Type B pancreatic cell (in vitro differentiated cells): ENCODE measurements around the gene GCNA. TPM values are rescaled to one million over a fixed set of nuclear protein-coding genes. Genes with fewer than 3 reads are reported as not detected.
"Not testable (repeated sequence)": the region's sequence is repeated elsewhere in the genome, so short reads cannot be mapped to it uniquely, and the experiment has no call there.

Experiments used
- DNase-seq: peaks from one replicate; pipeline ENCODE4 v3.0.0; 2021; ENCODE audit warnings: mixed read lengths; ENCODE audit not compliant: unreplicated experiment; ENCODE audit errors: extremely low spot score
- H3K27ac Mint-ChIP-seq: 2 replicates; pipeline ENCODE4 v1.8.0; 2021; ENCODE audit warnings: mild to moderate bottlenecking, mixed read lengths
- H3K27me3 Mint-ChIP-seq: 2 replicates; pipeline ENCODE4 v1.8.0; 2021; ENCODE audit warnings: mixed read lengths
- H3K36me3 Mint-ChIP-seq: 2 replicates; pipeline ENCODE4 v1.8.0; 2021; ENCODE audit warnings: mixed read lengths
- H3K4me1 Mint-ChIP-seq: one replicate; pipeline ENCODE4 v1.8.0; 2021; ENCODE audit warnings: mixed read lengths; ENCODE audit not compliant: unreplicated experiment
- H3K4me3 Mint-ChIP-seq: 2 replicates; pipeline ENCODE4 v1.8.0; 2021; ENCODE audit warnings: mild to moderate bottlenecking, mixed read lengths
- H3K9me3 Mint-ChIP-seq: 2 replicates; pipeline ENCODE4 v1.8.0; 2021; ENCODE audit warnings: mixed read lengths
- CTCF ChIP-seq: fragments of 200-600 bp; sonication (generic); conservative IDR thresholded peaks from 2 replicates; pipeline ENCODE4 v1.5.0; 2021; ENCODE audit warnings: antibody characterized with exemption, mild to moderate bottlenecking
- total RNA-seq: library from RNA; stranded (reverse); gene quantifications from 2 replicates; pipeline ENCODE4 v1.2.1, GENCODE V29; 2021; ENCODE audit warnings: low replicate concordance

GCNA gene
- total RNA-seq, 1 donor from 2014 or later = 2.1 TPM

GRCh38 chrX:71604141-71604540, 25.9 kb downstream of the GCNA start:
- H3K27ac Mint-ChIP-seq = no peak overlapping the region
- DNase-seq = no peak
- H3K4me3 Mint-ChIP-seq = no peak overlapping the region
- H3K36me3 Mint-ChIP-seq = peaks cover 21% of the 10 kb centered on the region
- H3K4me1 Mint-ChIP-seq = no peaks in the 10 kb centered on the region
- H3K9me3 Mint-ChIP-seq = peaks cover 9% of the 10 kb centered on the region
- no peak for TF ChIP-seq CTCF
- H3K27me3 Mint-ChIP-seq = no peaks in the 10 kb centered on the region

- Mint-ChIP-seq H3K4me1 (no peaks in the 10 kb centered on the region), H3K27ac (no peak overlapping the region), H3K4me3 (no peak overlapping the region), H3K9me3 (peaks cover 9% of the 10 kb centered on the region), H3K36me3 (peaks cover 22% of the 10 kb centered on the region), H3K27me3 (no peaks in the 10 kb centered on the region)
- DNase-seq = no peak
- TF ChIP-seq CTCF = no peak
Measured at GRCh38 chrX:71604796-71605568, 26.7 kb downstream of the GCNA start.

GRCh38 chrX:71606536-71607216, 28.4 kb downstream of the GCNA start:
- TF ChIP-seq CTCF = no peak
- H3K9me3 Mint-ChIP-seq = peaks cover 9% of the 10 kb centered on the region
- no peaks in the 10 kb centered on the region for H3K4me1 Mint-ChIP-seq
- DNase-seq = no peak
- H3K27me3 Mint-ChIP-seq = no peaks in the 10 kb centered on the region
- no peak overlapping the region for H3K27ac Mint-ChIP-seq
- H3K4me3 Mint-ChIP-seq = no peak overlapping the region
- H3K36me3 Mint-ChIP-seq = peaks cover 22% of the 10 kb centered on the region

GRCh38 chrX:71607488-71607887, 29.3 kb downstream of the GCNA start:
- DNase-seq = no peak
- Mint-ChIP-seq H3K4me1 (no peaks in the 10 kb centered on the region), H3K36me3 (peaks cover 20% of the 10 kb centered on the region), H3K27me3 (no peaks in the 10 kb centered on the region), H3K27ac (no peak overlapping the region), H3K4me3 (no peak overlapping the region), H3K9me3 (peaks cover 8% of the 10 kb centered on the region)
- no peak for TF ChIP-seq CTCF

GRCh38 chrX:71609095-71609750, 31.0 kb downstream of the GCNA start:
- no peak overlapping the region for H3K27ac Mint-ChIP-seq

GRCh38 chrX:71611736-71612135, 33.5 kb downstream of the GCNA start:
- H3K9me3 Mint-ChIP-seq, DNase-seq, H3K4me1 Mint-ChIP-seq, H3K36me3 Mint-ChIP-seq, H3K27ac Mint-ChIP-seq, H3K4me3 Mint-ChIP-seq, H3K27me3 Mint-ChIP-seq: not testable (repeated sequence)

More at GRCh38 chrX:71609095-71609750, 31.0 kb downstream of the GCNA start:
- Mint-ChIP-seq H3K4me3 (no peak overlapping the region), H3K9me3 (no peaks in the 10 kb centered on the region), H3K27me3 (no peaks in the 10 kb centered on the region), H3K4me1 (no peaks in the 10 kb centered on the region), H3K36me3 (peaks cover 7% of the 10 kb centered on the region)
- no peak for TF ChIP-seq CTCF
- no peak for DNase-seq
